WTC11 (cell line): ENCODE results near the gene STK40. TPM values are rescaled to one million over a fixed set of nuclear protein-coding genes. Genes with fewer than 3 reads are reported as not detected.

ENCODE experiments used
- ATAC-seq: fragments of 200-7000 bp; cut with Tn5 transposase; 2 replicates; pipeline ENCODE4 v1.10.0; 2021; ENCODE audit warnings: mild to moderate bottlenecking, moderate library complexity
- CTCF ChIA-PET: fragments of 300-600 bp; sonication (Branson Sonifier 250); formaldehyde crosslinking; loops from one replicate; lab custom pipeline; 2021; ENCODE audit warnings: antibody characterized with exemption; lab: Charles Lee
- POLR2A ChIA-PET: fragments of 350-600 bp; sonication (Branson Sonifier 250); formaldehyde crosslinking; loops from one replicate; lab custom pipeline; 2021; ENCODE audit warnings: antibody characterized with exemption; lab: Charles Lee
- DNase-seq: peaks from one replicate; pipeline ENCODE4 v3.0.0; 2021; ENCODE audit warnings: low spot score
- H3K27ac Mint-ChIP-seq: 2 replicates; pipeline ENCODE4 v1.8.0; 2021; ENCODE audit warnings: mixed read lengths
- H3K27me3 Mint-ChIP-seq: 2 replicates; pipeline ENCODE4 v1.8.0; 2021; ENCODE audit warnings: low read depth, mild to moderate bottlenecking, moderate library complexity, mixed read lengths
- H3K36me3 Mint-ChIP-seq: 2 replicates; pipeline ENCODE4 v1.8.0; 2021; ENCODE audit warnings: mixed read lengths
- H3K4me1 Mint-ChIP-seq: 2 replicates; pipeline ENCODE4 v1.8.0; 2022; ENCODE audit warnings: mixed read lengths
- H3K4me3 Mint-ChIP-seq: 2 replicates; pipeline ENCODE4 v1.8.0; 2021; ENCODE audit warnings: mild to moderate bottlenecking, moderate library complexity, mixed read lengths
- H3K9me3 Mint-ChIP-seq: 2 replicates; pipeline ENCODE4 v1.8.0; 2021; ENCODE audit warnings: mixed read lengths
- AR ChIP-seq: fragments of 250-450 bp; sonication (Bioruptor Pico); IDR thresholded peaks from 2 replicates; pipeline ENCODE4 v1.9.0; 2021; ENCODE audit warnings: mild to moderate bottlenecking
- ATF1 ChIP-seq: sonication (generic); formaldehyde crosslinking; IDR thresholded peaks from 2 replicates; pipeline ENCODE4 v1.8.1; 2023; ENCODE audit warnings: mild to moderate bottlenecking, moderate library complexity, missing genetic modification reagents
- ATF6 ChIP-seq: sonication (generic); formaldehyde crosslinking; IDR thresholded peaks from 2 replicates; pipeline ENCODE4 v1.8.1; 2023; ENCODE audit warnings: mild to moderate bottlenecking, missing genetic modification reagents
- CBFB ChIP-seq: sonication (generic); formaldehyde crosslinking; IDR thresholded peaks from 2 replicates; pipeline ENCODE4 v1.8.1; 2022; ENCODE audit warnings: mild to moderate bottlenecking, low read depth, missing genetic modification reagents
- CDX4 ChIP-seq: fragments of 250-450 bp; sonication (Bioruptor Pico); IDR thresholded peaks from 2 replicates; pipeline ENCODE4 v1.9.0; 2021; ENCODE audit warnings: moderate library complexity, mild to moderate bottlenecking, inconsistent platforms, borderline replicate concordance
- E2F4 ChIP-seq: sonication (generic); formaldehyde crosslinking; IDR thresholded peaks from 2 replicates; pipeline ENCODE4 v1.8.1; 2022; ENCODE audit warnings: low read depth, mild to moderate bottlenecking, moderate library complexity, missing genetic modification reagents, borderline replicate concordance
- ERG ChIP-seq: fragments of 250-450 bp; sonication (Bioruptor Pico); IDR thresholded peaks from 2 replicates; pipeline ENCODE4 v1.8.0; 2021; ENCODE audit warnings: mild to moderate bottlenecking
- GABPB1 ChIP-seq: sonication (generic); formaldehyde crosslinking; IDR thresholded peaks from 2 replicates; pipeline ENCODE4 v1.8.1; 2023; ENCODE audit warnings: mild to moderate bottlenecking, missing genetic modification reagents
- HMGA2 ChIP-seq: fragments of 250-450 bp; sonication (Bioruptor Pico); IDR thresholded peaks from 2 replicates; pipeline ENCODE4 v1.4.0; 2021; ENCODE audit warnings: mild to moderate bottlenecking, moderate library complexity
- IRF2 ChIP-seq: sonication (generic); formaldehyde crosslinking; IDR thresholded peaks from 2 replicates; pipeline ENCODE4 v1.8.0; 2022; ENCODE audit warnings: low read depth, missing genetic modification reagents, borderline replicate concordance
- JUN ChIP-seq: sonication (generic); formaldehyde crosslinking; IDR thresholded peaks from 2 replicates; pipeline ENCODE4 v1.8.0; 2023; ENCODE audit warnings: mild to moderate bottlenecking, missing genetic modification reagents
- TP53 ChIP-seq: sonication (generic); formaldehyde crosslinking; IDR thresholded peaks from 2 replicates; pipeline ENCODE4 v1.8.1; 2023; ENCODE audit warnings: mild to moderate bottlenecking, missing genetic modification reagents
- ZNF138 ChIP-seq: sonication (generic); formaldehyde crosslinking; conservative IDR thresholded peaks from 2 replicates; pipeline ENCODE4 v1.8.1; 2022; ENCODE audit warnings: mild to moderate bottlenecking, moderate library complexity, missing genetic modification reagents
- ZNF512 ChIP-seq: sonication (generic); formaldehyde crosslinking; IDR thresholded peaks from 2 replicates; pipeline ENCODE4 v1.8.1; 2022; ENCODE audit warnings: missing genetic modification reagents, borderline replicate concordance
- ZNF532 ChIP-seq: fragments of 250-450 bp; sonication (Bioruptor Pico); IDR thresholded peaks from 2 replicates; pipeline ENCODE4 v1.9.0; 2021; ENCODE audit warnings: mild to moderate bottlenecking, borderline replicate concordance
- ZSCAN18 ChIP-seq: fragments of 250-450 bp; sonication (Bioruptor Pico); IDR thresholded peaks from 2 replicates; pipeline ENCODE4 v2.1.2; 2022; ENCODE audit warnings: mild to moderate bottlenecking, moderate library complexity
- total RNA-seq: library from RNA; stranded (reverse); gene quantifications from 3 replicates; pipeline ENCODE4 v1.2.3, GENCODE V29; 2021

The STK40 gene
- total RNA-seq, 1 experiment from 2014 or later = 24.7 TPM

GRCh38 chr1:36382231-36382630 lies 3.5 kb downstream of the STK40 start:
- POLR2A ChIA-PET = no interaction called here

More at GRCh38 chr1:36382231-36382630, 3.5 kb downstream of the STK40 start:
- Mint-ChIP-seq H3K27ac (no peak overlapping the region), H3K27me3 (no peaks in the 10 kb centered on the region), H3K4me1 (peaks cover 31% of the 10 kb centered on the region), H3K9me3 (no peaks in the 10 kb centered on the region), H3K4me3 (no peak overlapping the region), H3K36me3 (no peaks in the 10 kb centered on the region)
- TF ChIP-seq TP53 (CRISPR knock-in tag) = no peak
- TF ChIP-seq ZSCAN18 (CRISPR knock-in tag) = no peak
- no peak for TF ChIP-seq ZNF138 (CRISPR knock-in tag)
- no peak for TF ChIP-seq CBFB (CRISPR knock-in tag)
- TF ChIP-seq JUN (CRISPR knock-in tag) = no peak
- TF ChIP-seq E2F4 (CRISPR knock-in tag) = no peak
- TF ChIP-seq ATF6 (CRISPR knock-in tag) = no peak
- TF ChIP-seq ZNF532 (CRISPR knock-in tag) = no peak
- TF ChIP-seq ATF1 = no peak
- TF ChIP-seq IRF2 = no peak
- no peak for TF ChIP-seq AR (CRISPR knock-in tag)
- TF ChIP-seq ERG (CRISPR knock-in tag) = no peak
- no peak for TF ChIP-seq HMGA2
- TF ChIP-seq CDX4 = no peak
- TF ChIP-seq ZNF512 (CRISPR knock-in tag) = no peak
- TF ChIP-seq GABPB1 (CRISPR knock-in tag) = no peak
- DNase-seq (no peak), ATAC-seq (no peak)
- CTCF ChIA-PET = interaction anchor here (1.6 to 6.4 kb wide), 2 partner anchors 13 to 39 kb away, joined by 7 to 36 read pairs; no protein-coding TSS in a partner anchor
